Adipocyte (in vitro differentiated cells): ENCODE measurements around the gene SLC13A2.

ENCODE experiments used
- DNase-seq: peaks from one replicate; pipeline ENCODE4 v3.0.0-alpha.2; 2015; ENCODE audit warnings: low read depth
- H3K27me3 ChIP-seq: replicated peaks from 2 replicates; pipeline ENCODE4 v1.7.0; 2013; ENCODE audit warnings: mild to moderate bottlenecking, low read length, moderate library complexity; ENCODE audit not compliant: control insufficient read depth, insufficient read depth
- H3K36me3 ChIP-seq: 2 replicates; pipeline ENCODE4 v1.7.0; 2013; ENCODE audit warnings: low read length, mild to moderate bottlenecking, moderate library complexity; ENCODE audit not compliant: control insufficient read depth, insufficient read depth, severe bottlenecking
- H3K4me1 ChIP-seq: 2 replicates; pipeline ENCODE4 v1.7.0; 2013; ENCODE audit warnings: mild to moderate bottlenecking, low read length, moderate library complexity; ENCODE audit not compliant: control insufficient read depth, insufficient read depth
- H3K4me3 ChIP-seq: 2 replicates; pipeline ENCODE4 v1.7.0; 2013; ENCODE audit warnings: mild to moderate bottlenecking, low read length, moderate library complexity
- H3K9ac ChIP-seq: 2 replicates; pipeline ENCODE4 v1.7.0; 2013; ENCODE audit warnings: mild to moderate bottlenecking, low read length, moderate library complexity
- H3K9me3 ChIP-seq: 2 replicates; pipeline ENCODE4 v1.7.0; 2013; ENCODE audit warnings: mild to moderate bottlenecking, low read length, moderate library complexity; ENCODE audit not compliant: control insufficient read depth

The SLC13A2 gene

DNA sequence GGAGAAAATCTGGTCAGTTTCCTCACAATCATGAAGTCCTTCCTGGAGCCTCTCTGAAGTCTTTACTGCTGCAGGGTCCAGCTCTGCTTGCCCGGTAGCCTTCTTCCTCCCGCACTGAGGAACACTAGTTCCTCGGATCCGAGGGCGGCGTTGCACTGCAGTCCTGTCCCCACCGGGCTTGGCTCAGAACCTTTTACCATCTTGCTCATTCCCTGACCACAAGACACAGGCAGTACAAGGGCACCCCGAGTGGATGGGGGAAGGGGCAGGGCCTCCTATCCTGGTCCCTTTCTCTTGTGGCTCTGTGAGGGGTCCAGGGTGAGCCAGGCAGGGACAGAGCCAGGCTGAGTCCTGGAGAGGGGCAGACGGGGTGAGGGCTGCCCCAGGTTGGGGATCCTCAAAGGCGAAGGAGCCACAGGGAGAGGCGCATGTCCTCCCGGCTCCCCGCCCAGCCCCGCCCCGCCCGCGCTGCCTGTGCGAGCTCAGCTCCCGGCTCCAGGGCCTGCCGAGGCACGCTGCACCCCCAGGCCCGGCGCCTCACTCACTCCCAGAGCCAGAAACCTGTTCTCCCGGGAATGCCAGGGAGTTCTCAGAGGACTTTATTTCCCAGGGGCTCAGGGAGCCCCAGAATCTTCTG, 34.2 kb downstream of the SLC13A2 start:
- DNase-seq: peak; percentile 24
- H3K4me3 ChIP-seq: no peak overlapping the region
- no peaks in the 10 kb centered on the region for H3K36me3 ChIP-seq
- H3K9ac ChIP-seq: no peak overlapping the region
- H3K27me3 ChIP-seq: peaks cover 71% of the 10 kb centered on the region
- H3K4me1 ChIP-seq: peaks cover 3% of the 10 kb centered on the region
- no peaks in the 10 kb centered on the region for H3K9me3 ChIP-seq

DNA sequence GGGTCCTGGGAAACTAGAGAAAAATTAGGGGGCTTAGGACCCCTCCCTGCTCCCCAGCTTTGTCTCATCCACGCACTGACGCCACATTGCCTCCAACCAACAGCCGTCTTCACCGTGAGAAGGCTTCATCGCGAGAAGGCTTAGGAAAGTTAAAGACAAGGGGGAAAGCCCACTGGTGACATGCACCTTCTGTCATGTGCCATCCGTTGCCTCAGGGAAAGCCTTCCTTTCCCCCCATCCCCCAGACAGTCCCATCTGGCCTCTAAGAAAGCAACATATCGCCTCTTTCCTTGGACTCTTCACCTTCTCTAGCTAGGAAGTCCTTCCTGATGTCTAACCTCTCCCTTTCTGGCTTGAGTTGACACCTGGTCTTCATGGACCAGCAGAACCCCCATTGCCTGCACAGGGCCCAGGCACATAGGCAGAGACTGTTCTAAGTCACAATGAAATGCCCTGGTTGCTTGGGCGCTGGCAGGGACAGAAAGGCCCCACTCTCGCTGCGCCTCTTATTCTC, 34.8 kb downstream of the SLC13A2 start:
- Histone ChIP-seq H3K27me3 (peaks cover 75% of the 10 kb centered on the region), H3K36me3 (no peaks in the 10 kb centered on the region), H3K4me3 (no peak overlapping the region), H3K4me1 (peaks cover 3% of the 10 kb centered on the region), H3K9ac (no peak overlapping the region), H3K9me3 (no peaks in the 10 kb centered on the region)
- no peak for DNase-seq

DNA sequence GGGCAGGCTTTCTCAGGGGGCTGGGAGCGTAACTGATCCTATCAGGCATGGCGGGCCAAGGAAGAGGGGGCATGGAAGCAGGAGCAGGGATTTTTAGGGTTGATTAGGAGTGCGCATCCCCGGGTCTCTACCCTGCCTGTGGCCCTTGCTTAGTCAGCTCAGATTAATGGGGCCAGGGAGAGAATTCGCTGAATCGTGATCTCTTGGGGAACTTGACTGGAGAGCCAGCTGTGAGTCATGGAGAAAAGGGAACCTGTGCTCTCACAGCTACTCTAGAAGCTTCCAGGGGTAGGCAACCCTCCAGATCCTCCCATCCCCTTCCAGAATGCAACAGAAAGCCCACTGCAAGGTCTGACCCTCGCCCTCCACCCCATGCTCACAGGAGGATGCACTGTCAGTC, 36.3 kb downstream of the SLC13A2 start:
- DNase-seq: no peak

DNA sequence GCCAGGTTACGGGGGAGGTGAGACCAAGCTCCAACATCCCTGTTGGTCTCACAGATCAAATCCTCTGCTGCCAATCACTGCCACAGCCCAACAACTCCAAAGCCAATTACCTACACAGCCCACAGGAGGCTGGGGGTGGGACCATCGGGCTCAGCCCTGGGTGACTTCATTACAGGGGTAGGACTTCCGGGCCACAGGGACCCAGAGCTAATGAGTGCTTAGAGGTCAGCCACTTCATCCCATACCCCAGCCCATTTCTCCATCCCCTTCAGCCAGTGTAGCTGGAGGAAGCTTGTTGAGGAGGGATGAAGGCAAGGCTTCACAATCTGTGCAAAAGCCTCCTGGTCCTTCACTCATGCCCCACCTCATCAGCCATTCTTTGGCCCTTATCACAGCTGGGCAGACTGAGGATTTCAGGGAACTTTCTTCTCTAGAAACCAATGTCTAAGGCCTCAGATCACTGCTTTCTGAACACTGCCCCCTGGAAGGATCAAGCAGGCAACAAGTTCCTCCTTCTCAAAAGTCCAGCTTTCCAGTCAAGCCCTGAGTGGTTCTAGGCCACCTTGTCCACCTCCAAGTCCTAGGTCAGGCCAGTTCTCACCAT, 38.5 kb downstream of the SLC13A2 start:
- DNase-seq: no peak
- Histone ChIP-seq H3K9ac (no peak overlapping the region), H3K4me3 (no peak overlapping the region), H3K9me3 (no peaks in the 10 kb centered on the region), H3K4me1 (peaks cover 3% of the 10 kb centered on the region), H3K27me3 (peaks cover 72% of the 10 kb centered on the region), H3K36me3 (no peaks in the 10 kb centered on the region)

More for the DNA sequence above, 36.3 kb downstream of the SLC13A2 start:
- peaks cover 78% of the 10 kb centered on the region for H3K27me3 ChIP-seq
- H3K9me3 ChIP-seq: no peaks in the 10 kb centered on the region
- H3K4me3 ChIP-seq: no peak overlapping the region
- H3K36me3 ChIP-seq: no peaks in the 10 kb centered on the region
- H3K9ac ChIP-seq: no peak overlapping the region
- peaks cover 3% of the 10 kb centered on the region for H3K4me1 ChIP-seq

DNA sequence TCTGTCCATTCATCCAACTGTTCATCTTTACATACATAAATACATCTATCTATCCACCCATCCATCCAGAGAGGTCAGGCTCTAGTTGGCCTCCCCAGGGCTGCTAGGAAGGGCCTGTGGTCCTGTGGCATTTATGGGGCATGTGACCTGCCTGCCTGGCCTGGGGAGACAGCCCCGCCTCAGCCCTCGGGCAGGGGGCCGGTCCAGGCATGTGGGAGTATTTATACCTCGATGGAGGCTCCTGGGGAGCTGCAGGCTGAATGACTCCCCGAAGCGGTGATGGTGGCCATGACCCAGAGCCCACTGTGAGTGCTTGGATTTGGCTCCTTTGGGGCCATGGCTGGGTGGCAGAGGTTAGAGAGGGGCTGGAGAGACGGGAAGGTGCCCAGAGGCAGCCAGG, 40.0 kb downstream of the SLC13A2 start:
- H3K9ac ChIP-seq: no peak overlapping the region
- no peaks in the 10 kb centered on the region for H3K36me3 ChIP-seq
- peaks cover 57% of the 10 kb centered on the region for H3K27me3 ChIP-seq

DNA sequence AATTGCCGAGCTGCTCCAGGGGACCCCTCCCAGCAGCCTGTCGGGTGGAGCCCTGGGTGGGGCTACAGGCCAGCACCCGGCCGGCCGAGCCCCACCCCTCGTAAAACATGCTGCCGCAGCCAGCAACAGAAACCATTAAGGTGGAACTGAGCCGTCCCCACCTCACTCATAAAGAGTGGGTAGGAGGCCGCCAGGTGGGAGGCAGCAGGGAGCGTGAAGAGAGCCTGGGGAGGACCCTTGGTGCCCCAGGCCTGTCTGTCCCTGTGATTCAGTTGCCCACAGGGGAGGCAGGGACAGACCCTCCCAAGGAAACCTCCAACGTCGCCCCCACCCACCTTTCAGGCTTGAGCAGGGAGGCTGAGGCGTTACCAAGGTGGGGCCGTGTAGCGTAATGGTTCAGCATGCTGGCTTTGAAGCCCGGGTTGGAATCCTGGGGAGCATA, 41.1 kb downstream of the SLC13A2 start:
- no peak for DNase-seq

More for the DNA sequence above, 40.0 kb downstream of the SLC13A2 start:
- Histone ChIP-seq H3K4me3 (no peak overlapping the region), H3K4me1 (no peaks in the 10 kb centered on the region), H3K9me3 (no peaks in the 10 kb centered on the region)
- no peak for DNase-seq

DNA sequence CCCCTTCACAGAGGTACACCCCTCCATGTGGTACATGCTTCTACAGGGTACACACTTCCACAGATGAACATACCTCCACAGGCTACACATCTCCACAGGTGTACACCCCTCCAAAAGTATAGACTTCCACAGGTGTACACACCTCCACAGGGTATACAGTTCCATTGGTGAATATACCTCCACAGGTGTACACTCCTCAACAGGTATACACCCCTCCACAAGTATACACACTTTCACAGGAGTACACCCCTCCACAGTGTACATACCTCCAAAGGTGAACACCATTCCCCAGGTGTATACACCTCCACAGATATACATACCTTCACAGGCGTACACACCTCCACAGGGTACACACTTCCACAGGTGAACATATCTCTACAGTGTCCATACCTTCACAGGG, 42.1 kb downstream of the SLC13A2 start:
- Histone ChIP-seq H3K27me3 (peaks cover 53% of the 10 kb centered on the region), H3K4me3 (no peak overlapping the region), H3K36me3 (no peaks in the 10 kb centered on the region), H3K4me1 (no peaks in the 10 kb centered on the region), H3K9me3 (no peaks in the 10 kb centered on the region), H3K9ac (no peak overlapping the region)
- DNase-seq: no peak

More for the DNA sequence above, 41.1 kb downstream of the SLC13A2 start:
- Histone ChIP-seq H3K27me3 (peaks cover 54% of the 10 kb centered on the region), H3K9me3 (no peaks in the 10 kb centered on the region), H3K9ac (no peak overlapping the region), H3K36me3 (no peaks in the 10 kb centered on the region), H3K4me3 (no peak overlapping the region), H3K4me1 (no peaks in the 10 kb centered on the region)

DNA sequence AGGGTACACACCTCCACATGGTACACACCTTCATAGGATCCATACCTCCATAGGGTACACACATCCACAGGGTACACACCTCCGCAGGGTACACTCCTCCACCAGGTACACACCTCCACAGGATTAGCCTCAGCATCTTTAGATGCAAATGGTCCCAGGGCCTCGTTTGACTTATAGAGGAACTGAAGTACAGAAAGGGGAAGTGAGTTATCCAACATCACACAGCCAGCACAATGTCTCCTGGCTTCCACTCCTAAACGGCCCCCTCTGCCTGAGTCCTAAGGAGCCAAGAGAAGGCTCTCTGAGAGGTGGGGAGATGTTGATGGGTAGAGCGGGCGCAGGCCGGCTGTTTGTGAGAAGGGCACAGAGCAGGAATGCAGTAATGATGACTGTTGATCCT, 44.7 kb downstream of the SLC13A2 start:
- Histone ChIP-seq H3K4me1 (no peaks in the 10 kb centered on the region), H3K36me3 (no peaks in the 10 kb centered on the region), H3K9ac (no peak overlapping the region), H3K9me3 (no peaks in the 10 kb centered on the region), H3K4me3 (no peak overlapping the region), H3K27me3 (peaks cover 33% of the 10 kb centered on the region)
- no peak for DNase-seq

DNA sequence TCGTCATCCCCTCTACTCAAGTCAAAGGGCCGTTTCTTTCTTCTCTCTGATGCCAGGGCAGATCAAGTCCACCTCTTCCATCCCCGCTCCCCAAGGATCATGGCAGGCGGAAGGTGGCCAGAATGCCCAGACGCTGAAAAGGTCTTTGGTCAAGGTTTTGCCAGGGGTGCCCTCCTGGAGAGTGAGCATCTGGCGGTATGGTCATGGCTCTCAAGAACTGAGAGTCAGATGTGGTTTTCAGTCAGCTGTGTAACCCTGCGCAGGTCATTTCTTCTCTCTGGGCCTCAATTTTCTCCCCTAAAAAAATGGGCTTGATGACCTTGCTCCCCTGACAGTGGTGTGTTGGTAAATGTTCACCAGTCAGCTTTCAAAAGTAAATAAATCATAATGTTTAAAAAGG, 45.1 kb downstream of the SLC13A2 start:
- no peaks in the 10 kb centered on the region for H3K36me3 ChIP-seq
- DNase-seq: no peak
- no peak overlapping the region for H3K4me3 ChIP-seq
- H3K4me1 ChIP-seq: no peaks in the 10 kb centered on the region
- peaks cover 30% of the 10 kb centered on the region for H3K27me3 ChIP-seq
- no peak overlapping the region for H3K9ac ChIP-seq
- no peaks in the 10 kb centered on the region for H3K9me3 ChIP-seq

DNA sequence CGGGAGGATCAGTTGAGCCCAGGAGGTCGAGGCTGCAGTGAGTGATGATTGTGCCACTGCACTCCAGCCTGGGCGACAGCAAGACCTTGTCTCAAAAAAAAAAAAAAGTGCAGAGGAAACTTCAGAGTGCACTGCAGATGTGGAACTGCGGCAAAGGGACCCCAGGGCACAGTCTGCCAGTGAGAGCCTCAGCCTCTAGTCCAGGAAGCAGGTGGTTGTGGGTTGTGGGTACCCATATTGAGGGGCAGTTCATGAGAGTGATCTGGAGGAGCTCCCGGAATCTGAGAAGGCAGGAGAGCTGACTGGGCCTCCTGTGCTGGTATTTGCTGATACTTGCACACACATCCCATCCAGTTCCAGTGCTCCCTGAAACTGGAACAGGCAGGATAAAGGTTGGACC, 45.8 kb downstream of the SLC13A2 start:
- Histone ChIP-seq H3K4me1 (no peaks in the 10 kb centered on the region), H3K36me3 (no peaks in the 10 kb centered on the region), H3K4me3 (no peak overlapping the region), H3K9me3 (no peaks in the 10 kb centered on the region), H3K27me3 (peaks cover 25% of the 10 kb centered on the region), H3K9ac (no peak overlapping the region)
- no peak for DNase-seq

DNA sequence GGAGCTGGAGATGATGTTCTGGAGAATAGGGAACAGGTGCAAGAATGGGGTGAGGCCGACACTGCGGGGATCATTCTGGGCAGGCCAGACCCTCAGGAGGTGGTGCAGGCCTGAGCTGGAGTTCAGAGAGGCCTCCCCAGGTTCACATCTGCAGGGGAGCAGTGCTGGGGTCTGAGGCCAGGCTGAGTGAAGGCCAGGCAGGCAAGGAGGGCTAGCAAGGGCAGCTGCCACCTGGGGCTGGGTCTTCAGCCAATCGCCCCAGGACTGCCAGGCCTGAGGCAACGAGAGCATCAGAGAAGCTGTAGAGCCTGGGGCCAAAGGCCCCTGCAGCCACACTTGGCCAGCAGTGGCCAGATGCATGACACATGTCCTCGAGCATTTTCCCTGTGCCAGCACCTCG, 47.2 kb downstream of the SLC13A2 start:
- Histone ChIP-seq H3K4me1 (peaks cover 5% of the 10 kb centered on the region), H3K9me3 (no peaks in the 10 kb centered on the region), H3K4me3 (no peak overlapping the region), H3K9ac (no peak overlapping the region), H3K27me3 (peaks cover 17% of the 10 kb centered on the region), H3K36me3 (no peaks in the 10 kb centered on the region)
- no peak for DNase-seq
